ENCODE results near the gene TMEM183A.

Gene TMEM183A

DNA sequence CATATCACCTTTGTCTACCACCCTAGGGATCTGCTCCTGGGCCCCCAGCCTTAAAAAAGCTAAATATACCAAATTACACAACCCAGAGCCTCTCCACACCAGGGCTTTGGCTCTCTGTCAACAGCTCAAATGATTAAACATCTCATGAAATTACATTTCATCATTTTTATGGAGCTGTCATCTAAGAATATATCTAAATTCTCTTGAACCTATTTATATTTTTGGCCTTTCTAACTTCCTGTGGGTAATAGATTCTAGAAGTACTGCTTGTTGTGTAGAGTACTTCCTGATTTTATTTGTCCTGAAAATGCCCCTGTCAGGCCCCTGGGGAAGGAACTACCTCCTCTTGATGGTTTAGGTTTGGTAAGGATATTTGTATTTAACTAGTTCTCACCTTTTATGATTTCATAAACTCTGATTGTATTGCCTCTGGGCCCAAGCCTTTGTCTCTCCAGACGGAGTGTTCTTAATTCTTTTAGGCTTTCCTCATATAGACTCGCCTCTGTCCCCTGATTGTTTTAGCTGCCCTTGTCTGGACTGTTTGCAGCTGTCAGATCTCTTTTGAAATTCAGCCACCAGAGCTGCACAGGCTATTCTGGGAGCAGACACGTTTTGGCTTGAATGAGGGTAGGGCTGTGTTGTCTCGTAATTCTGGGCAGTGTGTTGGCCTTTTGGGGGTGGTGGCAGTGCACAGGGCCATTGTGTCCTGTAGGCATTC, 62.0 kb downstream of the TMEM183A start:
- no peak for DNase-seq (ENCODE audit: low spot score)

DNA sequence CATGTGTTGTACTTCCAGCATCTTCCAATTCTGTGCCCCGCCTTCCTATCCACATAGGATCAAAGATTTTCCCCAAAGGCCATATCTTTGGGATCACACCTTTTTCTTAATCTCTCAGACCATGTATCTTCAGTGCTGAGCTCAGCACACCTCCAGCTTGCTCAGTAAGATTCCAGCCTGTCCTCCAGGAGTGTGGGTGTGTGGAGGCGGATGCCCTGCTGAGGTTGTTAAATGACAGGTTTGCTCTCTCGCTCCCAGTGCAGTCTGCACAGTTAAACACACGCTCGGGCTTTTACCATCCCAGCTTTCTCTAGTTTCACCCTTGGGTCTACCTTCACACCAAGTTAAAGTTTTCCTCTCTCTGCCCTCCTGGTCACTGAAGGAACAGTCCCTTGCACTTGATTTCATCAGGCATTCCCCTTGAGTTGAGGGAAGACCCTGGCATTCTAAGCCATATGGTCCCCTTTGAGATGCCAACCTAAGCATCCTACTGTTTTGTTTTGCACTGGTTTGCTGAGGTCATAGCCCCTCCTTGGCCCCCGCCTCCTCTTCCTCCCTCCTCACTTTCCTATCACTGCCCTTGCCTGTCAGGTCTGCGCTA, 64.9 kb downstream of the TMEM183A start:
- DNase-seq (ENCODE audit: low spot score) = no peak

DNA sequence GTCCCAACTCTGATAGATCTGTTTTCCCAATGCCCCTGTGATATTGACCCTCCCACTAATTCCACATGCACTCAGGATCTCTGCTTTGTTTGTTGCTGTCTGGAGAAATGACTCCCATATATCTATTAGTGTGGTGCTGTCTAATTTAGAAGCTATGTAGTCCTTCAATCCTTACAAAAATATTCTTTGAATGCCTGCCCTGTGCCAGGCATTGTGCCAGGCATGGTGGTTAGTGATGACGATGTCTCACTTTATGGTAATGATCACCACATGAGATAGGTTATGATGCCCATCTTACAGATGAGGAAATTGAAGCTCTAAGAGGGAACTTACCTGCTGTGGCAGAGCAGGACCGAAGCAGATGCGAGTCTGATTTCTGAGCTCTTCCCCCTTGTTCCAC, 65.7 kb downstream of the TMEM183A start:
- no peak for DNase-seq (ENCODE audit: low spot score)

DNA sequence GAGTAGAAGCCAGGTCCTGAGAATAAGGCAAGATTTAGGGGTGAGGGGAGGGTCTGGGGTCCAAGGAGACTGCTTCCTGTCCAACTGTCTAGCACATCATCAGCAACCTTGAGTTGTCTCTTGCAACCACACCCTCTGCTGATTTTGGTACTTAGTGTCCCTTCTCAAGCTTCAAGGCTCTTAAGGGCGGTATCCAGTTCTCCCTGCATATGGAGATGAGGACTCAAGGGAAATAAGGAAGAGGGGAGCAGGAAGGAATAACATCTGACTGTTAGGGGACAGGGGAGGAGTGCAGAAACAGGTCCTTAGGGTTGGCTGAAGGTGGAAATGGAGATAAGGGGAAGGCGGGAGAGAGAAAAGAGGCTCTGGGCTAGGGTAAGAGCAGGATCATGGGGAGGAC, 66.3 kb downstream of the TMEM183A start:
- no peak for DNase-seq (ENCODE audit: low spot score)

Measured in LoVo (cell line).